IPS DF 19.7 (cell line): ENCODE results near the gene SLC22A2.

ENCODE experiments used
- DNase-seq: peaks from one replicate; pipeline ENCODE4 v3.0.0-alpha.2; 2013; ENCODE audit warnings: low read depth, low spot score

Gene SLC22A2

DNA sequence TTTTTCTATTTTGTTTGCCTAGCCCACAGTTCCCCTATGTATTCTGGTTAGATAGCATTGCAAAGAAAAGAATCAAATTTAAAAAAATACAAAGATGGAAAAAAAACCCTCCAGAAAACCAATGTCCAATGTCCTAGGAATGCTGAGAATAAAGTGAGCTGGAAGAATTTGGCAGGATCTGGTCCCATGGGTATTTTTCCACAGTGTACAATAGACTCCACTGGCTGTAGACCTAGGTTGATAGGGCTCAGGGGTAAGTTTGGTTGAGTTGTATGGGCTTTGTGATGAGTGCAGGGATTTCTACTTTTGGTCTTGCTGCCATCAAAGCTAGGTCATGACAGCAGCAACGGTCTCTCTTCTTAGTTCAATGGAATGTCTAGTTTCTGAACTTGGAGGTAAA lies 41.5 kb downstream of the SLC22A2 start:
- DNase-seq: no peak

DNA sequence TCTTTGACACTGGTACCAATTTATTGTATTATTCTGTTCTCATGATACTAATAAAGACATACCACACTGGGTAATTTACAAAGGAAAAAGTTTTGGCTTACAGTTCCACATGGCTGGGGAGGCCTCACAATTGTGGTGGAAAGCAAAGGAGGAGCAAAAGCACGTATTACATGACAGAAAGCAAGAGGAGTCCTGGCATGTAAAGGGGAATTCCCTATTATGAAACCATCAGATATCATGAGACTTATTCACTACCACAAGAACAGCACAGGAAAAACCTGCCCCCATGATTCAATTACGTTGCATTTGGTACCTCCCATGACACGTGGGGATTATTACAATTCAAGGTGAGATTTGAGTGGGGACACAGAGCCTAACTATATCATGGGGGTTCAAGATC lies 43.4 kb downstream of the SLC22A2 start:
- no peak for DNase-seq

DNA sequence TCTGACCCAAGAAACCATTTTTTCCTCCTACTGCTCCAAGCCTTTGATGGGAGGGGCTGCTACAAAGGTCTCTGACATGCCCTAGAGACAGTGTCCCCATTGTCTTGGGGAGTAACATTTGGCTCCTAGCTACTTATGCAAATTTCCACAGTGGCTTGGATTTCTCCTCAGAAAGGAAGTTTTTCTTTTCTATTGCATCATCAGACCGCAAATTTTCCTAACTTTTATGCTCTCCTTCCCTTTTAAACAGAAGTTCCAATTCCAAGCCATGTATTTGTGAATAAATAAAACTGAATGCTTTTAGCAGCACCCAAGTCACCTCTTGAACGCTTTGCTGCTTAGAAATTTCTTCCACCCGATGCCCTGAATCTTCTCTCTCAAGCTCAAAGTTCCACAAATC lies 51.0 kb downstream of the SLC22A2 start:
- no peak for DNase-seq

DNA sequence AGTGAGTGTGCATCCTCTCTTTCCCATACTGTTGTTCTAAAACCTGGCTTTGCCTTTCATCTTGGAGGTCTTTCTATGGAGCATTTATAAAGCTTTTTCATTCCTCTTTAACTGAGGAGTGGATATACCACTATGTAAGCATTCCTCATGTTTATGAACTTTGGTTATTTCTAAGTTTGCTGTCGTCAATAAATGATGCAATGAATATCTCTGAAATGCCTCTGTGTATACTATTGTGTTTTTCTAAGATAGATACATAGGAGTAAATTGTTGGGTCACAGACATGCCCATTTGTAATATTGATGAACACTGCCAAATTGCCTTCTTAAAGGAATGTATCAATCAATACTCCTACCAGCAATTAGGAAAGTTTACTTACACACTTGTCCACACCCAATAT lies 53.9 kb downstream of the SLC22A2 start:
- no peak for DNase-seq

DNA sequence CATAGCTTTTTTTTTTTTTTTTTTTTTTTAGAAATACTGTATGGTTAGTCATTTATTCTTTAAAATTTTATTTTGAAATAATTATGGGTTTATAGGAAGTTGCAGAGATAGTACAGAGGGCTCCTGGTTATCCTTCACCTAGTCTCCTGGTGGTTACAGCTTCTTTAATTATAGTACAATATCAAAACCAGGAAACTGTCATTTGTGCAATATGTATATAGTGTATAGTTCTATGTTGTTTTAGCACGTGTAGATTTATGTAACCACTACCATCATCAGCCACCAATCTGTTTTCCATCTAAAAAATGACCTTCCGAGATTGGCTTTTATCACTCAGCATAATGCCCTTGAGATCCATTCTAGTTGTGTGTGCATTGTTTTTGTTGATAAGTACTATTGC lies 54.7 kb downstream of the SLC22A2 start:
- DNase-seq: no peak

DNA sequence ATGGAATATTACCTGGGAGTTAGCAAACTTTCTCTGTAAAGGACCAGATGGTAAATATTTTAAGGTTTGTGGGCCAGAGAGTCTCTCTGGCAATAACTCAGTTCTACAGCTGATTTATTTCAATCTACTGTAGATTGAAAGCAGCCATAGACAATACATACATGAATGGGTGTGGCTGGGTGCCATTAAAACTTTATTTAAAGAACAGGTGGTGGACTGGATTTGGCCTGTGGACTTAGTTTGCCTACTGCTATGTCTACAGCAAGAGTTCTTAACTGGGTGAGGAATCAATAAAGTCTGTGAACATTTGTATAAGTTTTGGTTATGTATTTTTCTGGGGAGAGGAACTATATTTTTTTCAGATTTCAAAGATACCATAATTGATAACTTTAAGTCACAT lies 55.1 kb downstream of the SLC22A2 start:
- no peak for DNase-seq

DNA sequence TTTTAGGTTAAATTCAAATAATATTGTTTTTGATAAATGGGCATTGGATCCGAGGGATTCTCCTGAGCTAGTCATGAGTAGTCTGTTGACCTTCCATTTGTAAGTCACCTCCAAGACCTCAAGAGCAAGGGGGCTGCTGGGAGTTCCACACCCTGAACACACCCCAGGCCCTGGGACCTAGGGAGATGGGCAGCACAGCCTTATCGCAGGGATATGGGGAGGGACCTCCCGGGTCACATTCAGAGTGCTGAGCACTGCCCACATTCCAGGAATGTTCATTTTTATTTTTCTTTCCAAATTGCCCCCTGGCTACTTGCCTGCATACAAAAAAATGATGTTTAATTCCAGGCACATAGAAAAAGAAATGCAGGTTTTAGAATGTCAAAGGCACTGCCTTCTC lies 55.5 kb downstream of the SLC22A2 start:
- no peak for DNase-seq

DNA sequence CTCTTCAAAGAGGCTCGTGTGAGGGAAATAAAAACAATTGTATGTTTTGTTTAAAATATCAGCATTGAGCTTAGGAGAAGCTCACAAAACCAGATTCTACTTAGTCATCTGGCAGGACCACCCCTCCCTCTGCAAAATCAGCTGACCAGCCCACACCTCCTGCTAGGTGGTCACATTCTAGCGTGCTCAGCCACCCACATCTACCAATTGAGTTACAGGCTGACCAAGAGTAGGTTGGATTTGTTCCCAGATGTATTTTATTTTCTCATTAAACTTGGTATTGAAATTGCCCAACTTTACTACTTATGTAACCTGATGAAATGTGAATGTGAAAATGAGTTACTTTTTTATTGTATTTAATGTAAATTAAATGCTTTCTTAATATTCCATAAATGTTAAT lies 56.2 kb downstream of the SLC22A2 start:
- DNase-seq: no peak

DNA sequence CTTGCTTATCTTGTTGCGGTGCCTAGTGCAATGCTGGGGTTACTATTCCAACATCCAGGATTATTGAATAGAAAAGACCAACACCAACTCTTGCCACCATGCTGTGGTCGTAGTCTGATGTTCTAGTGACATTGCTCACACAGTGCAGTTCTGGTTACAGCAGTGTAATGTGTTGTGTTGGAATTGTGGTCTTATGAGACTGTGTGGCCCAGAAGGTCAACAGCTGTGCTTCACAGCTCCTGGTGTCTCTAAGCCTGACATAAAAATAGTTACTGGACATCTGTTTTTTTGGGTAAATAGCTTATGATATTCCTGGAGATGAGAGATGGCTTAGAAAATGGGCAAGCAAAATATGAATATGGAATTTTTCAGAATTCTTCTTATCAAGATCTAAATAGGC lies 57.6 kb downstream of the SLC22A2 start:
- DNase-seq: no peak

DNA sequence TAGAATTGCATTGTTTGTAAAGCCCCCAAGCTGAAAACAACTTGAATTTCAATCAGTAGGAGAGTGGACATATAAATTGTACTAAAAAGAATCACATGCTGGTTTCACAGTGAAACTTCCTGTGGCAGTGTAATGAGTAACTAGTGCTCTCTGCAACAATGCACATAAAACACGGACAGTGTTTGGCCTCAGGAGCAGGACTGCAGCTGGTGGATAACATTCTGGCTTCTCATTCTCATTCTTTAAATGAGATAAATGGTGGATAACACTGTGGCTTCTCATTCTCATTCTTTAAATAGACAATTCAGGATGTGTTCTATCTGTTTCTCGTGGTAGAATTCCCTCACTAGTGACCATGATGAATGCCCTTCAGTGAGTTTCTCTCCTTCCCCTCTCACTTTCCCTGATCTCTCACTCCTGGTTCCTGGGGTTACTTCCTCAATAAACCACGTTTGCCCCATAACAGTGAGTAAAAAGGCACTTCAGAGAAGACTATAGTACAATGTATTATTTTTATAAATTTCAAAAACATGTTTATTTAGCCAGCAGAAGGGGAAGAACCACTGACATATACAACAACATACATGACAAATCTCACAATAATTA lies 59.9 kb downstream of the SLC22A2 start:
- no peak for DNase-seq

DNA sequence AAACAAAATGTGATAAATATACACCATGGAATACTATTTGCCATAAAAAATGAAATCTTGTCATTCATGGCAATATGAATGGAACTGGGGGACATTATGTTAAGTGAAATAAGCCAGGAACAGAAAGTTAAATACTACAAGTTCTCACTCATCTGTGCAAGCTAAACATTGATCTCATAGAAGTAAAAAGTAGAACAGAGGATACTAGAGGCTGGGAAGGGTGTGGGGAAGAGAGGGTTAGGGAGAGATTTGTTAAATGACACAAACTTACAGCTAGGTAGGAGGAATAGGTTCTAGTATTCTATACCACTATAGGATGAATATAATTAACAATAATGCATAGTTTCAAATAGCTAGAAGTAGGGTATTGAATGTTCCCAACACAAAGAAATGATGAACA lies 61.0 kb downstream of the SLC22A2 start:
- DNase-seq: no peak

DNA sequence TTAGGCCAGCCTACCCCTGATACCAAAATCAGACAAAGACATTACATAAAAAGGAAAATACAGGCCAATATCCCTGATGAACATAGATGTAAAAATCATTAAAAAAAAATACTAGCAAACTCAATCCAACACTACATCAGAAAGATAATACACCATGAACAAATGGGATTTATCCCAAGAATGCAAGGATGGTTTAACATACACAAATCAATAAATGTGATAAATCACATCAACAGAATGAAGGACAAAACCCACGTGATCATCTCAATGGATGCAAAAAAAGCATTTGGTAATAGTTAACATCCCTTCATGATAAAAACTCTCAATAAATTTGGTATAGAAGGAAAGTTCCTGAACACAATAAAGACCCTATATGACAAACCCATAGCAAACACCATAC lies 63.8 kb downstream of the SLC22A2 start:
- DNase-seq: no peak

DNA sequence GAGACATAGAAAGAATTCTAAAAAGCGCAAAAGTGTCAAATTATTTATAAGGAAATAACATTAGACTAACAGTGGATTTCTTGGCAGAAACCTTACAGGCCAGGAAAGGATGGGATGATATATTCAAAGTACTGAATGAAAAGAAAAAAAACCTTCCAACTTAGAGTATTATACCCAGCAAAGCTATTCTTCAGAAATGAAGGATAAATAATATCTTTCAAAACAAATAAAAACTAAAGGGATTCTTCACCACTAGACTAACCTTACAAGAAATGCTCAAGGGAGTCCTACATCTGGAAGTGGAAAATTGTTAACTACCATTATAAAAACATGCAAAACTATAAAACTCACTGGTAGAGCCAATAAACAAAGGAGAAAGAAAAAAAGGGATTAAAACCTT lies 65.8 kb downstream of the SLC22A2 start:
- DNase-seq: no peak

DNA sequence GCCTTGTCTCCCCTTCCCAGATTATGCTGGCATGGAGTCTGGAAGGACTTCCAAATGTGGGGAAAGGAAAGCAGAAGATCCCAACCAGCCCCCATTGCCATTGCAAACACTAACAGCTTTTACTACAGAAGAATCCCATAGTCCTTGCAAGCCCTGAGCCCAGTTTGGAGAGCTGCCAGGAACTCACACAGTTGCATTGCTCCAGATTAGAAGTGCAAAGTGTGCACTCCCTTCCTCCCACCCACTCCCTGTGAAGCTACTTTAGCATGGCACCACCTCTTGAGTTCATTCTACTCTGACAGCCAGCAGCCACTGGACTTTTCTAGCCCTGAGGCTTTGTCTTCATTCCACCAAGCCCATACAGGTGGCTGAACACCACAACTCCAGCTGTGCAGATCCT lies 67.6 kb downstream of the SLC22A2 start:
- DNase-seq: no peak

DNA sequence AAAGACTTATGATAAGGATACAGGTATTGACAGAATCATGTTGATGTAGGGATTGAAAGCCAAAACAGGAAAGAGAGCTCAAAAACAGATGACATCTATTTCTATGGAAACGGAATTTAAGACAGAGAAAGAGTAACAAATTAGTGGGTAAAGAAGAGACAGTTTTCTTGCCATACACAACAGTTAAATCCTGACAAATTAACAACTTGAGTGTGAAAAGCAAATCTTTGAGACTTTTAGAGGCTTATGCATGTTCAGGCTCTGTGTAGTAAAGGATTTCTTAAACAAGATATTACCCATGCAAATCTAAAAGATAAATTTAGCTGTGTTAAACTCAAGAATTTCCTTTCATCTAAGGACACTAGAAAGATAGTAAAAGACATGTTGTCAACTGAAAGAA lies 68.5 kb downstream of the SLC22A2 start:
- no peak for DNase-seq

DNA sequence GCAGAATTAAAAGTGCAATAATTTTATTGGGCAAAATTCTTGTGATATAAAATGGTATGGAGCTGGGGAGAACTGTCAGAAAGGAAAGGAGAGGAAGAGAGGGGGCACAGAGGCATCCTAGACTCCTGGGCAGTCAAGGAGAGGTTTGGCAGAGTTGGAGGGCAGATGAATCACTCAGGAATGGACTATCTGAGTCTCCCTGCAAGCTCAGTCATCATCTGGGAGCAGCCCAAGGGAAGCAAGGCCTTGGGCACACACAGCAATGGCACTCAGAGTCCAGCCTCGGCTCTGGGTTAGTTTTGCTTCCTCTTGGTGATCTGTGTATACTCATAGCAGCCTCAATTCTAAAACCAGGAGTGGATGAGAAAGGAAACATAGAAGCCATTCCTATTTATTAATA lies 69.8 kb downstream of the SLC22A2 start:
- no peak for DNase-seq

DNA sequence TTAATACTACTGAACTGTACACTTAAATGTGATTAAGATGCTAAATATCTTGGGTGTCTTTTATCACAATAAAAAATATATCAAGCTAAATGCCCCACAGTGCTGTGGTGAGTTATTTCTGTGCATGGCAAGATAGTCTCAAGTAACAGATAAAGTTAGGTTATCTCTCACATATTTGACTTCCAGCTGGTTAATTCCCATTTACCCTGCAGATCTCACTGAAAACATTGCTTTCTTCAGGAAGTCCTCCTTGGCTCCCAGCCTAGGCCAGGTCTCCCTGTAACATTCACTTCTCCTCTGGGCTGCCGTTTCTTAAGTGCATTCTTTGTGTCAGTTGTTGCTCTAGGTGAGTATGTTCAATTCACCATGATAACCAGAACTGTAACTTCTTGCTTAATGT lies 77.9 kb downstream of the SLC22A2 start:
- no peak for DNase-seq

DNA sequence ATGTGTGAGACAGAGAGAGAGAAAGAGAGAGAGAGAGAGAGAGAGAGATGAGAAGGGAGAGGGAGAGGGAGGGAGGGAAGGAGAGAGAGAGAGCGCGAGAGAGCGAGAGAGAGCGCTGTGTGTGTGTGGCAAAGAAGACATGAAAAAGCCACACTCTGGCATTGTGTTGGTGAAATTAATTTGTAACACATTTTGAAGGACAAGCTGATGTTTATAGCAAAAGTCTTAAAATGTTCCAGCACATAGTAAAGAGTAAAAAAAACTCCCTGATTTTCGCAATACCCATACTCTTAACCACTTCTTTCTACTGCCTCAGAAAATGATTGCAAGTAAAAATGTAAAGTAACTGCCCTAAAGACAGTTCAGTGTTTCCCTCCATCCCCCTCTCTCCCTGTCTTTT lies 80.3 kb downstream of the SLC22A2 start:
- no peak for DNase-seq

DNA sequence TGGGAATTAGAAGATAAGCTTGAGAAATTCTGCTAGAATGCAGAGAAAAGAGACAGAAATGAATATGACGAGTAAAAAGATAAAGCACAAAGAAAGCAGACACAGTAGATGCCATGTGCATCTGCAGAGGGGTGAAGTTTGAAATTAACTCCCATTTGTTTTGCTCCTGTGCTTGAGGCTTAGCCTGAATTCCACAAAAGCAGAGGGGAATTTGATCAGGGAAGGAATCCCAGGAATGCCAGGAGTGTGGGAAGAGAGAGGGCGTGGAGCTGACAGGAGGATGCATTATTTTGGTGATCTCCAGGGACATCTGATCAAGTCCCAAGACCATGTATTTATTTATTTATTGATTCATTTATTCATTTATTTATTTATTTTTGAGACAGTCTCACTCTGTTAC lies 81.4 kb downstream of the SLC22A2 start:
- no peak for DNase-seq

DNA sequence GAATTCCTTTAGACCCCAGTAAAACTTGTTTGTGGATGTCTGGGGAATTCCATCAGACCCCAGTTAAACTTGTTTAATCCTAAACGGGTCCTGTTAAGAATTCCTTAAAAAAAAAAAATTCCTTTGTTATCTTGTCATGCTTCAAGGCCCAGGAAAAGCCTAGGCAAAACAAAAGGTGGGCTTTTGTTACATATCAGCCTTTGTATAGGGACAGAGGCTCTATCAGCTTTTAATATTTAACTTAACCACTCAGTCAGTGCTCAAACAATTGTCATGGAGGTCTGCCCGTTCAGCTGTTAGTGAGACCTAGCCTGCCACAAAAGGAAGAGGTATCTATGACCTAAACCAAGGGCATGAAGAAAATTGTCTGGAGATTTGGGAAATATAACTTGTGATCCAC lies 83.9 kb downstream of the SLC22A2 start:
- no peak for DNase-seq

DNA sequence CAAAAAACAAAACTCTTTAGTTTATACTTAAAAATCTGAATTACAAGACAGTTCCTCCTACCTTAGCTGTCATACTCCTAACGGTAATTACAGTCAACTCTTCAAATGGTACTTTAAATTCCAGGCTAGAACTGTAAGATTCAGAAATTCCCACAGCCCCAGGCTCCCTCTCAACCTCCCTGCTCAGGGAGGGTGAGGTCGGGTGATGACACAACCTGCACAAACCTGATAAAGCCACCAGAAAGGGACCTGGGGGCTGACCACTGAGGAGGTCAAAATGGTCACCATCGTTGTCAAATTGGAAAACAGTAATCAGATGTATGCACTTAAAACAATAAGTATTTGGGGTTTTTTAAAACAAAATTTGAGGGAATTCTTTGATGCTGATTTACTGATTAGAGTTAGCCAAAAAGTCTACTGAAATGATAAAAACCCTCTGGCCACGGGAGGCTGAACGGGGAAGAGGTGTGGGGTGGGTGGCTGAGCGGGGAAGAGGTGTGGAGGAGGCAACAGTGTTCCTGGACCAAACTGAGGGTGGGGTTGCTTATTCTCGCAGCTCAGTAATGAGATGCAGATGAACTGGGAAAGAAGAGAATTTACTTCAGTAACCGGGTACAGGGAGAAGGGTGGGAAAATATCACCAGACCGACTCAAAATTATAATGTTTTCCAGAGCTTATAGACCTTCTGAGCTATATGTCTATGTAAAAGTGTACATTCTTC lies 84.7 kb downstream of the SLC22A2 start:
- no peak for DNase-seq

DNA sequence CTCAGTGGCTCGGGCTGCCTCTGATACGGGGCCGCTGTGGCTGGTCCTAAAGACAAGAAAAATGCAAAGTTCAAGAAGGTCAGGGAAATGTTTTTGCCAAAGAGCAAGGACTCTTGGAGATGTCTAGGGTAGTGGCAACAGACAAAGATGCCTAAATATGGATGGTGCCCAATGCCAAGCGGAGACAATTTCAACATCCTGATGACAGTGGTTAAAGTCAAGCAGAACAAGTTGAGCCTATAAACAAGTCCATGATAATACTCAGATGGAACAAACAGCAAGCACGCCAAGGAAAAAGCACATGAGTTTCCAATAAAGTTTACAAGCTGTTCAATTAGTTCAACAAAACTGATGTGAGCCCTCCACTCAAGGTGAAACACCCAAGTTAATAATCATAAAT lies 85.9 kb downstream of the SLC22A2 start:
- DNase-seq: no peak

DNA sequence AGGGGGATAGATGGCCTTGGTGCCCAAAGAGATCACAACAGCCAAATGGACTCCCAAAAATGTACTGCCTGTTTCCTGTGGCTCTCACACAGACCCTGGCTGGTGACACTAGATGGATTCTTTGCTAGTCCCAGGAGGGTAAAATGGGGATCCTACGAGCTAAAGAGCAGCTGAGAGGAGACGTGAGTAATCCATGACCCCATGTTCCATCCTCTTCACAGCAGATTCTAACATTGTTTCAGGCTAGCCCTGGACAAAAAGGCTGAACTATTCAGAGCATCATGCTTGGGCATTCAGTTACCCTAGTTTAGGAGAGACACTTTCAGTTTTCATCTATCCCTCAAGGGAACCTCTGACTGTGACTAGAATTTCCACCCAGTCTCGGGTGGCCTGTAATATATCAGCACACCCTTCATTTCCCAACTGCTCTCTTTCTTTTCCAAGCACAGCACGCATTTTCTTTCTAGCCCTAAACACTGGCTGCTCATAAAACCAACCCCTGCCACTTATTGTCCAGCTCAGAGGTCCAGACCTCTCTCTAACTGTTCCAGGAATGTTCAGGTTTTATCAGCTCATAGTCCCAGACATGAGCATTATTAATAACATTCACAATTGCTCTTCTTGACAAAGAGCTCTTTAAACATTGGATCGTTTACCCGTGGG lies 88.5 kb downstream of the SLC22A2 start:
- no peak for DNase-seq
